Gastroesophageal sphincter (tissue), 4 donors: ENCODE results near the gene EPB41L4B. TPM values are rescaled to one million over a fixed set of nuclear protein-coding genes. Genes with fewer than 3 reads are reported as not detected.
A peak's percentile ranks its signal among the peaks of the same experiment; 100 is the strongest.

Source experiments
- ATAC-seq: fragments of 150-250 bp; one replicate; pipeline ENCODE4 v1.9.1; 2016; ENCODE audit warnings: mild to moderate bottlenecking, moderate library complexity
- H3K27ac ChIP-seq, 4 donors: fragments of 200-600 bp; sonication (generic) in 3 of 4; 1 replicate in 3 of 4; 2 replicates in 1 of 4; pipeline ENCODE4 v1.5.1; 2016 to 2019
- H3K27me3 ChIP-seq: fragments of 200-600 bp; sonication (generic); one replicate; pipeline ENCODE4 v1.5.1; 2019
- H3K36me3 ChIP-seq, 2 donors: fragments of 200-600 bp; sonication (generic); one replicate each; pipeline ENCODE4 v1.5.1; 2019; ENCODE audit warnings: control low read depth in 1 of 2
- H3K4me1 ChIP-seq, 3 donors: fragments of 200-600 bp; sonication (generic); 1 replicate in 2 of 3; 2 replicates in 1 of 3; pipeline ENCODE4 v1.5.1; 2016 to 2019; ENCODE audit warnings: control low read depth in 2 of 3
- H3K4me3 ChIP-seq, 2 donors: fragments of 200-600 bp; sonication (generic); one replicate each; pipeline ENCODE4 v1.5.1; 2019; ENCODE audit warnings: mild to moderate bottlenecking in 1 of 2, moderate library complexity in 1 of 2
- H3K9me3 ChIP-seq, 3 donors: fragments of 200-600 bp; sonication (generic); one replicate each; pipeline ENCODE4 v1.5.1; 2017 to 2019; ENCODE audit warnings: control low read depth in 2 of 3
- CTCF ChIP-seq, 4 experiments: fragments of 200-600 bp in 2 of 4; fragments of 450-650 bp in 2 of 4; sonication (generic) in 1 of 4; IDR thresholded peaks; one replicate each; pipeline ENCODE4 v1.5.1; 2017 to 2019; ENCODE audit warnings: antibody characterized with exemption in 4 of 4, mild to moderate bottlenecking in 2 of 4, moderate library complexity in 2 of 4
- EP300 ChIP-seq: sonication (generic); formaldehyde crosslinking; IDR thresholded peaks from one replicate; pipeline ENCODE4 v1.6.1; 2017; ENCODE audit warnings: antibody characterized with exemption, mild to moderate bottlenecking
- POLR2A ChIP-seq, 2 donors: fragments of 450-650 bp; IDR thresholded peaks; one replicate each; pipeline ENCODE4 v1.6.1; 2017; ENCODE audit warnings: antibody characterized with exemption in 2 of 2, mild to moderate bottlenecking in 2 of 2, moderate library complexity in 1 of 2
- POLR2AphosphoS5 ChIP-seq: sonication (generic); formaldehyde crosslinking; IDR thresholded peaks from one replicate; pipeline ENCODE4 v1.6.1; 2017; ENCODE audit warnings: antibody characterized with exemption
- WGBS, 2 donors: methylation state at CpG; one replicate each; pipeline ENCODE4 v1.1.5; 2018; ENCODE audit warnings: low coverage in 1 of 2; 5-methylcytosine and 5-hydroxymethylcytosine counted together
- total RNA-seq, 4 donors: library from RNA; depleted of rRNA; stranded (reverse); fragments of >200 nt; gene quantifications; one replicate each; pipeline ENCODE4 v1.1.0, GENCODE V29; 2016

Gene EPB41L4B
- total RNA-seq, 4 donors from 2014 or later: 1.2 to 1.7 (median 1.4) TPM; not detected in 1

- 59 to 88% methylated on average over 3 of the region's 3 CpGs for WGBS, 2 donors
- Histone ChIP-seq H3K9me3 (no peaks in the 10 kb centered on the region), H3K27me3 (peaks cover 21% of the 10 kb centered on the region), H3K4me1 (peaks cover 0 to 18% (median 0%) of the 10 kb centered on the region in 3 donors), H3K36me3 (no peaks in the 10 kb centered on the region), H3K4me3 (no peak overlapping the region), H3K27ac (no peak overlapping the region)
- no peak for ATAC-seq
- no peak for TF ChIP-seq POLR2A (IDR thresholded peaks at IDR 0.05)
- no peak for TF ChIP-seq CTCF (IDR thresholded peaks at IDR 0.05)
- no peak for TF ChIP-seq POLR2AphosphoS5
Measured at GRCh38 chr9:109323771-109324170, 2.9 kb upstream of the EPB41L4B start.

GRCh38 chr9:109321727-109322126 lies 868 bp upstream of the EPB41L4B start:
- no peaks in the 10 kb centered on the region for H3K36me3 ChIP-seq
- no peak overlapping the region for H3K4me3 ChIP-seq
- peaks cover 40% of the 10 kb centered on the region for H3K27me3 ChIP-seq
- H3K4me1 ChIP-seq: peaks cover 0 to 18% (median 0%) of the 10 kb centered on the region in 3 donors
- TF ChIP-seq CTCF (IDR thresholded peaks at IDR 0.05): no peak
- TF ChIP-seq POLR2A (IDR thresholded peaks at IDR 0.05): no peak
- no peak for TF ChIP-seq EP300
- TF ChIP-seq POLR2AphosphoS5: no peak
- WGBS, 2 donors: 37 to 57% methylated on average over 2 to 5 of the region's 5 CpGs
- H3K27ac ChIP-seq: no peak overlapping the region
- ATAC-seq: no peak
- H3K9me3 ChIP-seq: no peaks in the 10 kb centered on the region

- ATAC-seq: peak; percentile 24
- no peaks in the 10 kb centered on the region for H3K9me3 ChIP-seq
- H3K36me3 ChIP-seq: no peaks in the 10 kb centered on the region
- H3K4me1 ChIP-seq: peaks cover 0 to 18% (median 0%) of the 10 kb centered on the region in 3 donors
- H3K4me3 ChIP-seq: peak overlapping the region in 1 of 2 donors; percentile 56
- H3K27me3 ChIP-seq: peaks cover 47% of the 10 kb centered on the region
- TF ChIP-seq EP300: no peak
- no peak for TF ChIP-seq POLR2A (IDR thresholded peaks at IDR 0.05)
- no peak for TF ChIP-seq CTCF (IDR thresholded peaks at IDR 0.05)
- TF ChIP-seq POLR2AphosphoS5: no peak
- no peak overlapping the region for H3K27ac ChIP-seq
- no CpG with 5 or more reads among the region's 77 CpGs for WGBS, 2 donors
Measured at GRCh38 chr9:109320331-109320741, 523 bp downstream of the EPB41L4B start.

GRCh38 chr9:109319626-109320241 lies 1.1 kb downstream of the EPB41L4B start:
- Histone ChIP-seq H3K36me3 (no peaks in the 10 kb centered on the region), H3K4me3 (peak overlapping the region in 1 of 2 donors; percentile 56), H3K9me3 (no peaks in the 10 kb centered on the region), H3K27me3 (peaks cover 51% of the 10 kb centered on the region), H3K4me1 (peaks cover 0 to 18% (median 0%) of the 10 kb centered on the region in 3 donors), H3K27ac (no peak overlapping the region)
- 2 to 18% methylated on average over 9 to 12 of the region's 42 CpGs for WGBS, 2 donors
- ATAC-seq: no peak
- no peak for TF ChIP-seq EP300
- no peak for TF ChIP-seq POLR2AphosphoS5
- TF ChIP-seq POLR2A (IDR thresholded peaks at IDR 0.05): no peak
- TF ChIP-seq CTCF (IDR thresholded peaks at IDR 0.05): no peak

GRCh38 chr9:109319017-109319625 lies 1.7 kb downstream of the EPB41L4B start:
- H3K27ac ChIP-seq: no peak overlapping the region
- no peaks in the 10 kb centered on the region for H3K36me3 ChIP-seq
- H3K9me3 ChIP-seq: no peaks in the 10 kb centered on the region
- peaks cover 0 to 18% (median 0%) of the 10 kb centered on the region in 3 donors for H3K4me1 ChIP-seq
- ATAC-seq: no peak
- H3K4me3 ChIP-seq: peak overlapping the region in 1 of 2 donors; percentile 56
- no peak for TF ChIP-seq POLR2A (IDR thresholded peaks at IDR 0.05)
- H3K27me3 ChIP-seq: peaks cover 56% of the 10 kb centered on the region
- 40 to 65% methylated on average over 2 to 11 of the region's 41 CpGs for WGBS, 2 donors
